Gastrocnemius medialis (tissue), 4 donors: Measurements from ENCODE around the gene SMARCB1.

Experiments used
- CTCF ChIP-seq, 5 experiments: fragments of 450-650 bp in 3 of 5; fragments of 200-600 bp in 2 of 5; sonication (generic) in 2 of 5; IDR thresholded peaks in 4 of 5; conservative IDR thresholded peaks in 1 of 5; 1 replicate in 4 of 5; 2 replicates in 1 of 5; pipeline ENCODE4 v1.5.1; 2016 to 2019; ENCODE audit warnings: antibody characterized with exemption in 5 of 5, mild to moderate bottlenecking in 3 of 5, moderate library complexity in 3 of 5
- POLR2A ChIP-seq, 2 donors: fragments of 450-650 bp; IDR thresholded peaks; one replicate each; pipeline ENCODE4 v1.6.1; 2017; ENCODE audit warnings: antibody characterized with exemption in 2 of 2, mild to moderate bottlenecking in 2 of 2, moderate library complexity in 2 of 2

DNA sequence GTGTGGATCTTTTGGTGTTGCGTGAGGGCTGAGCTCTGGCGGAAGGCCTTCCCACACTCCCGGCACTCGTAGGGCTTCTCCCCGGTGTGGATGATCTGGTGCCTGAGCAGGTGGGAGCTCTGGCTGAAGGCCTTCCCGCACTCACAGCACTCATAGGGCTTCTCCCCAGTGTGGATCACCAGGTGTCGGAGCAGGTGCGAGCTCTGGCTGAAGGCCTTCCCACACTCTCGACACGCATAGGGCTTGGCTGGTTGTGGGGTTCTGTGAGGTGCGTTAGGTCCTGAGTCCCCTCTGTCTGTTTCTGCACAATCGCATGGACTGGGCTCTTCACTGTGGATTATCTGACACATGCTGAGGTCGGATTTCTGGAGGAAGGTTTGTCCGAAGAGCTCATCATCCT is 42.3 kb upstream of the SMARCB1 start:
- TF ChIP-seq CTCF (IDR thresholded peaks at IDR 0.05 in 4 of 5, conservative IDR thresholded peaks at IDR 0.05 in 1 of 5) (no peak), POLR2A (IDR thresholded peaks at IDR 0.05) (no peak)
